Measurements from ENCODE around the gene WDFY4.

WDFY4 gene

DNA sequence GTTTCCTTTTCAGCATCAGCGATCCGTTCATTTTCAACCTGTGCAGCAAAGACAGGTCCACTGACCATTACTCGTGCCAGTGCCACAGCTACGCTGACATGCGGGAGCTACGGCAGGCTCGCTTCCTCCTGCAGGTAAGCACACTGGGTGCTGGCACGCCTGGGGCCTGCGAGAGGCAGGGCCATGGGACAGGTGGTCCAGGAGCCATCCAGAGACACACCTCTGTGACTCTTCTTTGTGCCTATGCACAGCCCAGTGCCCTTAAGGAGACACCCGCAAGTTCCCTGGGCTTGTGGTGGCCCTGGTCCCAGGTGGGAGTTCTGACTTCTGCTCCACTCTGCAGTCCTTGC is 212.7 kb downstream of the WDFY4 start:
- ChIA-PET POLR2A (no interaction called here), CTCF (interaction anchor here (0.9 to 1.9 kb wide), 2 partner anchors 14 to 239 kb away, joined by 3 to 8 read pairs; no protein-coding TSS in a partner anchor)
- Histone ChIP-seq H3K27ac (ENCODE audit: extremely low read depth, low read depth, low read length) (no peak overlapping the region), H3K9me3 (ENCODE audit: control insufficient read depth, insufficient read depth, low read depth, low read length) (no peaks in the 10 kb centered on the region), H3K4me3 (ENCODE audit: low read depth, low read length) (no peak overlapping the region), H3K36me3 (ENCODE audit: control insufficient read depth in 2 of 2, insufficient read depth in 1 of 2, low read length in 2 of 2) (no peaks in the 10 kb centered on the region), H3K4me1 (ENCODE audit: control insufficient read depth, insufficient read depth, low read length) (no peaks in the 10 kb centered on the region)
- no peak for TF ChIP-seq ZNF174 (tag by site-specific recombination; IDR thresholded peaks at IDR 0.05)
- no peak for TF ChIP-seq ZNF549 (tag by site-specific recombination; IDR thresholded peaks at IDR 0.05)
- no peak for TF ChIP-seq ZNF112 (tag by site-specific recombination; IDR thresholded peaks at IDR 0.05)

DNA sequence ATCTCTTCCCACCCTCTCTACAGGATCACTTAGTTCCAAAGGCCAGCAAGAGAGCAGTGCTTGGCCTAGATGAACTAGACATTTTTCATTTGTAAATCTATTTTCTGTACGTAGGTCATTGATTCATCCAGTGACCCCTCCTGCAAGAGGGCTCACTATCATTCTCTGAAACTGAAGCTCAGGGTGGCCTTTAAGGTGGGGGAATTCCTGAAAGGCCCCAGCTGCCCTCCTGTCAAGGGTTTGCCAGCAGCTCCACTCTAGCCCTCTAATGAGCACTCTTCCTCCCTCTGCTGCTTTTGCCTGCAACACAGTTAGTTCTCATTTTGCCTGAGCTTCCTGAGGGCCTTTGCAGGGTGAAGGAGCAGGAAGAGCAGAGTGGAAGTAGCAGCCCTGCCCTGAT is 213.8 kb downstream of the WDFY4 start:
- ChIA-PET POLR2A (no interaction called here), CTCF (interaction anchor here (0.7 to 1.9 kb wide), 3 partner anchors 15 to 269 kb away, joined by 3 to 8 read pairs (median 3); no protein-coding TSS in a partner anchor)
- no peaks in the 10 kb centered on the region for H3K9me3 ChIP-seq (ENCODE audit: control insufficient read depth, insufficient read depth, low read depth, low read length)
- no peaks in the 10 kb centered on the region for H3K36me3 ChIP-seq (ENCODE audit: control insufficient read depth in 2 of 2, insufficient read depth in 1 of 2, low read length in 2 of 2)
- no peaks in the 10 kb centered on the region for H3K4me1 ChIP-seq (ENCODE audit: control insufficient read depth, insufficient read depth, low read length)
- H3K4me3 ChIP-seq (ENCODE audit: low read depth, low read length) = no peak overlapping the region
- no peak overlapping the region for H3K27ac ChIP-seq (ENCODE audit: extremely low read depth, low read depth, low read length)
- TF ChIP-seq ZNF211 (tag by site-specific recombination; IDR thresholded peaks at IDR 0.05; ENCODE audit: low read depth) (no peak), ZNF707 (tag by site-specific recombination; IDR thresholded peaks at IDR 0.05) (no peak), OSR2 (tag by site-specific recombination; IDR thresholded peaks at IDR 0.05) (no peak), ZNF501 (tag by site-specific recombination; IDR thresholded peaks at IDR 0.05) (no peak), ZNF433 (tag by site-specific recombination; IDR thresholded peaks at IDR 0.05; ENCODE audit: low read depth) (no peak), SETDB1 (IDR thresholded peaks at IDR 0.05; ENCODE audit: insufficient read length, low read length) (no peak), ZNF830 (tag by site-specific recombination; IDR thresholded peaks at IDR 0.05; ENCODE audit: low read depth) (no peak), ZNF169 (tag by site-specific recombination; IDR thresholded peaks at IDR 0.05) (no peak), ZNF791 (tag by site-specific recombination; IDR thresholded peaks at IDR 0.05) (no peak), ZNF843 (tag by site-specific recombination; IDR thresholded peaks at IDR 0.05) (no peak), ZNF112 (tag by site-specific recombination; IDR thresholded peaks at IDR 0.05) (no peak), ZNF274 (IDR thresholded peaks at IDR 0.05; ENCODE audit: low read length) (no peak), ZNF274 (tag by site-specific recombination; IDR thresholded peaks at IDR 0.05; ENCODE audit: borderline replicate concordance) (no peak)

DNA sequence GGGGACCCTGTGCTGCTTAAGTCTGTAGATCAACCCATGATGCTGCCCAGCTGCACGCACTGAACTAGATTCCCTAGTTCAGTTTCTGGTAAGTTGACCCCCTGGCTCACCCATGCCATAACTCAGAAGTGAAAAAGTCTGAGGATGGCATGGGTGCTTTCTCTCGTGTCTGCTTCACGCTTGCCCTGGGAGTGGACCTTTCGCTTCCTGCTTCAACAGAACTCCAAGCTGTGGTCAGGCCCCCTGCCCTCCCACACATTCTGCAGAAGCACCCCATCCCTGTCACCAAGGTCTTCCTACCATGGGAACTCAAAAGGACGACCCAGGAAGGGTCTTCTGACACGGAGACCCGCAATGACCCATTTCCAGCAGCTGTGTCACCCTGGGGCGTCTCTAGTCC is 215.1 kb downstream of the WDFY4 start:
- ChIA-PET CTCF (interaction anchor here (1.2 kb wide), 1 partner anchor 14 kb away, joined by 4 read pairs; no protein-coding TSS in a partner anchor), POLR2A (no interaction called here)
- Histone ChIP-seq H3K36me3 (ENCODE audit: control insufficient read depth in 2 of 2, insufficient read depth in 1 of 2, low read length in 2 of 2) (no peaks in the 10 kb centered on the region), H3K4me1 (ENCODE audit: control insufficient read depth, insufficient read depth, low read length) (no peaks in the 10 kb centered on the region), H3K27ac (ENCODE audit: extremely low read depth, low read depth, low read length) (no peak overlapping the region), H3K9me3 (ENCODE audit: control insufficient read depth, insufficient read depth, low read depth, low read length) (no peaks in the 10 kb centered on the region), H3K4me3 (ENCODE audit: low read depth, low read length) (no peak overlapping the region)
- no peak for TF ChIP-seq ZNF132 (tag by site-specific recombination; IDR thresholded peaks at IDR 0.05; ENCODE audit: borderline replicate concordance)

DNA sequence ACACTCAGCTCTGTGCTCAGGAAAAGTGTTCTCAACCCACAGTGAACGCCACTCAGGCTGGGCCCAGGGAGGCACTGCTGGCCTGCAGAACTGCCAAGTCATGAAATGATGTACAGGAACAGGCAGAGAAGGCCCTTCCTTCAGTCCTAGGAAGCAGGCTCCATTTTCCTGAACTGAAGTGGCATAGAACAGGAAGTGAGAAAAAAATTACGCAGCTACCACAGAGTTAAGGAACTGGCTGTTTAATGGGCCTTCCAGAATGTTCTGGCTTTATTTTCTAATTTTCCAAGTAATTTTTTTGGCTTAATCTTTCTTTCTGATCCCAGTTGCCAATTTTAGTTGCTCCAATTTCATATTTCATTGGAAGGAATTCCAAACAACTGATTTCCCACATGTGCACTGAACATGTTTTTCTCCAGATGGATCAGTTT is 215.7 kb downstream of the WDFY4 start:
- no peaks in the 10 kb centered on the region for H3K9me3 ChIP-seq (ENCODE audit: control insufficient read depth, insufficient read depth, low read depth, low read length)
- ChIA-PET CTCF (interaction anchor here (0.6 to 1.2 kb wide), 2 partner anchors 11 to 15 kb away, joined by 4 read pairs; no protein-coding TSS in a partner anchor), POLR2A (no interaction called here)
- H3K4me1 ChIP-seq (ENCODE audit: control insufficient read depth, insufficient read depth, low read length) = no peaks in the 10 kb centered on the region
- no peak overlapping the region for H3K27ac ChIP-seq (ENCODE audit: extremely low read depth, low read depth, low read length)
- H3K36me3 ChIP-seq (ENCODE audit: control insufficient read depth in 2 of 2, insufficient read depth in 1 of 2, low read length in 2 of 2) = no peaks in the 10 kb centered on the region
- no peak overlapping the region for H3K4me3 ChIP-seq (ENCODE audit: low read depth, low read length)
- no peak for TF ChIP-seq KLF1 (tag by site-specific recombination; IDR thresholded peaks at IDR 0.05)
- TF ChIP-seq ZSCAN30 (tag by site-specific recombination; IDR thresholded peaks at IDR 0.05) = no peak
- TF ChIP-seq, protein P1, sequence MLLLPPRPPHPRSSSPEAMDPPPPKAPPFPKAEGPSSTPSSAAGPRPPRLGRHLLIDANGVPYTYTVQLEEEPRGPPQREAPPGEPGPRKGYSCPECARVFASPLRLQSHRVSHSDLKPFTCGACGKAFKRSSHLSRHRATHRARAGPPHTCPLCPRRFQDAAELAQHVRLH (tag by site-specific recombination; IDR thresholded peaks at IDR 0.05) = no peak
- TF ChIP-seq, protein P2, sequence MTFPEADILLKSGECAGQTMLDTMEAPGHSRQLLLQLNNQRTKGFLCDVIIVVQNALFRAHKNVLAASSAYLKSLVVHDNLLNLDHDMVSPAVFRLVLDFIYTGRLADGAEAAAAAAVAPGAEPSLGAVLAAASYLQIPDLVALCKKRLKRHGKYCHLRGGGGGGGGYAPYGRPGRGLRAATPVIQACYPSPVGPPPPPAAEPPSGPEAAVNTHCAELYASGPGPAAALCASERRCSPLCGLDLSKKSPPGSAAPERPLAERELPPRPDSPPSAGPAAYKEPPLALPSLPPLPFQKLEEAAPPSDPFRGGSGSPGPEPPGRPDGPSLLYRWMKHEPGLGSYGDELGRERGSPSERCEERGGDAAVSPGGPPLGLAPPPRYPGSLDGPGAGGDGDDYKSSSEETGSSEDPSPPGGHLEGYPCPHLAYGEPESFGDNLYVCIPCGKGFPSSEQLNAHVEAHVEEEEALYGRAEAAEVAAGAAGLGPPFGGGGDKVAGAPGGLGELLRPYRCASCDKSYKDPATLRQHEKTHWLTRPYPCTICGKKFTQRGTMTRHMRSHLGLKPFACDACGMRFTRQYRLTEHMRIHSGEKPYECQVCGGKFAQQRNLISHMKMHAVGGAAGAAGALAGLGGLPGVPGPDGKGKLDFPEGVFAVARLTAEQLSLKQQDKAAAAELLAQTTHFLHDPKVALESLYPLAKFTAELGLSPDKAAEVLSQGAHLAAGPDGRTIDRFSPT (tag by site-specific recombination; IDR thresholded peaks at IDR 0.05) = no peak
- no peak for TF ChIP-seq ZNF416 (tag by site-specific recombination; IDR thresholded peaks at IDR 0.05)
- TF ChIP-seq OVOL3 (tag by site-specific recombination; IDR thresholded peaks at IDR 0.05) = no peak
- TF ChIP-seq, protein P3, sequence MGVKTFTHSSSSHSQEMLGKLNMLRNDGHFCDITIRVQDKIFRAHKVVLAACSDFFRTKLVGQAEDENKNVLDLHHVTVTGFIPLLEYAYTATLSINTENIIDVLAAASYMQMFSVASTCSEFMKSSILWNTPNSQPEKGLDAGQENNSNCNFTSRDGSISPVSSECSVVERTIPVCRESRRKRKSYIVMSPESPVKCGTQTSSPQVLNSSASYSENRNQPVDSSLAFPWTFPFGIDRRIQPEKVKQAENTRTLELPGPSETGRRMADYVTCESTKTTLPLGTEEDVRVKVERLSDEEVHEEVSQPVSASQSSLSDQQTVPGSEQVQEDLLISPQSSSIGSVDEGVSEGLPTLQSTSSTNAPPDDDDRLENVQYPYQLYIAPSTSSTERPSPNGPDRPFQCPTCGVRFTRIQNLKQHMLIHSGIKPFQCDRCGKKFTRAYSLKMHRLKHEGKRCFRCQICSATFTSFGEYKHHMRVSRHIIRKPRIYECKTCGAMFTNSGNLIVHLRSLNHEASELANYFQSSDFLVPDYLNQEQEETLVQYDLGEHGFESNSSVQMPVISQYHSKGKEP (tag by site-specific recombination; IDR thresholded peaks at IDR 0.05) = no peak
- TF ChIP-seq, protein P4, sequence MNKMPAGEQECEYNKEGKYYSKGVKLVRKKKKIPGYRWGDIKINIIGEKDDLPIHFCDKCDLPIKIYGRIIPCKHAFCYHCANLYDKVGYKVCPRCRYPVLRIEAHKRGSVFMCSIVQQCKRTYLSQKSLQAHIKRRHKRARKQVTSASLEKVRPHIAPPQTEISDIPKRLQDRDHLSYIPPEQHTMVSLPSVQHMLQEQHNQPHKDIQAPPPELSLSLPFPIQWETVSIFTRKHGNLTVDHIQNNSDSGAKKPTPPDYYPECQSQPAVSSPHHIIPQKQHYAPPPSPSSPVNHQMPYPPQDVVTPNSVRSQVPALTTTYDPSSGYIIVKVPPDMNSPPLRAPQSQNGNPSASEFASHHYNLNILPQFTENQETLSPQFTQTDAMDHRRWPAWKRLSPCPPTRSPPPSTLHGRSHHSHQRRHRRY (tag by site-specific recombination; IDR thresholded peaks at IDR 0.05) = no peak
- no peak for TF ChIP-seq ZNF629 (tag by site-specific recombination; IDR thresholded peaks at IDR 0.05)

Measured in HEK293 (cell line).